Activated naive CD8-positive, alpha-beta T cell treated with anti-CD3 and anti-CD28 coated beads for 36 hours (primary cell): Measurements from ENCODE around the gene RFESD. TPM values are rescaled to one million over a fixed set of nuclear protein-coding genes. Genes with fewer than 3 reads are reported as not detected.

ENCODE experiments used
- DNase-seq: peaks from one replicate; pipeline ENCODE4 v3.0.0; 2021
- H3K27ac Mint-ChIP-seq: one replicate; pipeline ENCODE4 v1.8.0; 2022; ENCODE audit warnings: mild to moderate bottlenecking, moderate library complexity, mixed read lengths
- H3K27me3 Mint-ChIP-seq: one replicate; pipeline ENCODE4 v1.8.0; 2022; ENCODE audit warnings: mild to moderate bottlenecking, mixed read lengths
- H3K36me3 Mint-ChIP-seq: one replicate; pipeline ENCODE4 v1.8.0; 2021; ENCODE audit warnings: mild to moderate bottlenecking, mixed read lengths
- H3K4me1 Mint-ChIP-seq: one replicate; pipeline ENCODE4 v1.8.0; 2021; ENCODE audit warnings: mixed read lengths
- H3K4me3 Mint-ChIP-seq: one replicate; pipeline ENCODE4 v1.8.0; 2022; ENCODE audit warnings: mild to moderate bottlenecking, moderate library complexity, mixed read lengths
- H3K9me3 Mint-ChIP-seq: one replicate; pipeline ENCODE4 v1.8.0; 2022; ENCODE audit warnings: mixed read lengths
- total RNA-seq, 2 experiments: library from RNA; stranded (reverse); gene quantifications; one replicate each; pipeline ENCODE4 v1.2.3, GENCODE V29; 2021

RFESD gene
- total RNA-seq, 2 experiments from 2014 or later = 6.1 to 6.2 TPM

- Mint-ChIP-seq H3K27me3 (no peaks in the 10 kb centered on the region), H3K27ac (no peak overlapping the region), H3K4me3 (no peak overlapping the region), H3K36me3 (peaks cover 2% of the 10 kb centered on the region), H3K9me3 (no peaks in the 10 kb centered on the region), H3K4me1 (no peaks in the 10 kb centered on the region)
- no peak for DNase-seq
Observed at GRCh38 chr5:95667678-95668077, 21.1 kb downstream of the RFESD start.

GRCh38 chr5:95668216-95668615 lies 21.6 kb downstream of the RFESD start:
- peaks cover 2% of the 10 kb centered on the region for H3K36me3 Mint-ChIP-seq

GRCh38 chr5:95668728-95669127 lies 22.2 kb downstream of the RFESD start:
- H3K36me3 Mint-ChIP-seq = peaks cover 2% of the 10 kb centered on the region
- no peaks in the 10 kb centered on the region for H3K9me3 Mint-ChIP-seq
- H3K4me3 Mint-ChIP-seq = no peak overlapping the region
- no peaks in the 10 kb centered on the region for H3K4me1 Mint-ChIP-seq
- no peaks in the 10 kb centered on the region for H3K27me3 Mint-ChIP-seq
- H3K27ac Mint-ChIP-seq = no peak overlapping the region
- no peak for DNase-seq

More at GRCh38 chr5:95668216-95668615, 21.6 kb downstream of the RFESD start:
- H3K9me3 Mint-ChIP-seq = no peaks in the 10 kb centered on the region
- no peak for DNase-seq
- no peak overlapping the region for H3K4me3 Mint-ChIP-seq
- H3K27me3 Mint-ChIP-seq = no peaks in the 10 kb centered on the region
- no peaks in the 10 kb centered on the region for H3K4me1 Mint-ChIP-seq
- H3K27ac Mint-ChIP-seq = no peak overlapping the region

GRCh38 chr5:95669540-95669939 lies 23.0 kb downstream of the RFESD start:
- no peak for DNase-seq
- Mint-ChIP-seq H3K4me1 (no peaks in the 10 kb centered on the region), H3K4me3 (no peak overlapping the region), H3K27me3 (no peaks in the 10 kb centered on the region), H3K9me3 (no peaks in the 10 kb centered on the region), H3K27ac (no peak overlapping the region), H3K36me3 (peaks cover 2% of the 10 kb centered on the region)

- no peak overlapping the region for H3K27ac Mint-ChIP-seq
- H3K36me3 Mint-ChIP-seq = peaks cover 2% of the 10 kb centered on the region
- DNase-seq = no peak
- H3K4me1 Mint-ChIP-seq = no peaks in the 10 kb centered on the region
- no peaks in the 10 kb centered on the region for H3K27me3 Mint-ChIP-seq
- no peak overlapping the region for H3K4me3 Mint-ChIP-seq
- no peaks in the 10 kb centered on the region for H3K9me3 Mint-ChIP-seq
Observed at GRCh38 chr5:95669985-95670384, 23.4 kb downstream of the RFESD start.

GRCh38 chr5:95670568-95670967 lies 24.0 kb downstream of the RFESD start:
- Mint-ChIP-seq H3K4me1 (no peaks in the 10 kb centered on the region), H3K27me3 (no peaks in the 10 kb centered on the region), H3K9me3 (no peaks in the 10 kb centered on the region), H3K27ac (no peak overlapping the region), H3K36me3 (peaks cover 2% of the 10 kb centered on the region), H3K4me3 (no peak overlapping the region)
- DNase-seq = no peak

- H3K4me1 Mint-ChIP-seq = no peaks in the 10 kb centered on the region
- H3K36me3 Mint-ChIP-seq = peaks cover 2% of the 10 kb centered on the region
- H3K27ac Mint-ChIP-seq = no peak overlapping the region
- H3K27me3 Mint-ChIP-seq = no peaks in the 10 kb centered on the region
- DNase-seq = no peak
- H3K4me3 Mint-ChIP-seq = no peak overlapping the region
- H3K9me3 Mint-ChIP-seq = no peaks in the 10 kb centered on the region
Observed at GRCh38 chr5:95671826-95672225, 25.2 kb downstream of the RFESD start.

- Mint-ChIP-seq H3K27ac (no peak overlapping the region), H3K4me1 (no peaks in the 10 kb centered on the region), H3K4me3 (no peak overlapping the region)
Observed at GRCh38 chr5:95672641-95673040, 26.1 kb downstream of the RFESD start.

GRCh38 chr5:95673081-95673480 lies 26.5 kb downstream of the RFESD start:
- Mint-ChIP-seq H3K27me3 (no peaks in the 10 kb centered on the region), H3K4me3 (no peak overlapping the region), H3K27ac (no peak overlapping the region), H3K36me3 (peaks cover 2% of the 10 kb centered on the region), H3K4me1 (no peaks in the 10 kb centered on the region), H3K9me3 (no peaks in the 10 kb centered on the region)
- no peak for DNase-seq

More at GRCh38 chr5:95672641-95673040, 26.1 kb downstream of the RFESD start:
- H3K36me3 Mint-ChIP-seq = peaks cover 2% of the 10 kb centered on the region
- DNase-seq = no peak
- no peaks in the 10 kb centered on the region for H3K9me3 Mint-ChIP-seq
- no peaks in the 10 kb centered on the region for H3K27me3 Mint-ChIP-seq

GRCh38 chr5:95682891-95683290 lies 36.3 kb downstream of the RFESD start, which contains the start of gene SPATA9:
Gene SPATA9, minus strand, starts transcription at chr5:95682991. Its CDS starts 137 bp downstream, at chr5:95682854.
- no peak within 1 kb of the TSS for H3K27ac Mint-ChIP-seq

GRCh38 chr5:95684361-95684760 lies 37.8 kb downstream of the RFESD start:
- H3K36me3 Mint-ChIP-seq = no peaks in the 10 kb centered on the region
- H3K27me3 Mint-ChIP-seq = peaks cover 14% of the 10 kb centered on the region
- no peaks in the 10 kb centered on the region for H3K4me1 Mint-ChIP-seq
- no peak for DNase-seq
- H3K9me3 Mint-ChIP-seq = no peaks in the 10 kb centered on the region
- H3K4me3 Mint-ChIP-seq = no peak overlapping the region
- H3K27ac Mint-ChIP-seq = no peak overlapping the region

More at GRCh38 chr5:95682891-95683290, 36.3 kb downstream of the RFESD start, which contains the start of gene SPATA9:
- Mint-ChIP-seq H3K9me3 (no peaks in the 10 kb centered on the region), H3K4me3 (no peak within 1 kb of the TSS), H3K4me1 (no peaks in the 10 kb centered on the region), H3K36me3 (no peaks in the 10 kb centered on the region), H3K27me3 (peaks cover 14% of the 10 kb centered on the region)
- DNase-seq = no peak

GRCh38 chr5:95686651-95687050 lies 40.1 kb downstream of the RFESD start:
- Mint-ChIP-seq H3K9me3 (no peaks in the 10 kb centered on the region), H3K36me3 (no peaks in the 10 kb centered on the region), H3K27me3 (peaks cover 11% of the 10 kb centered on the region), H3K4me3 (no peak overlapping the region), H3K27ac (no peak overlapping the region), H3K4me1 (no peaks in the 10 kb centered on the region)
- no peak for DNase-seq

GRCh38 chr5:95689680-95690079 lies 43.1 kb downstream of the RFESD start:
- no peak overlapping the region for H3K4me3 Mint-ChIP-seq
- H3K9me3 Mint-ChIP-seq = no peaks in the 10 kb centered on the region
- DNase-seq = no peak
- no peak overlapping the region for H3K27ac Mint-ChIP-seq
- H3K4me1 Mint-ChIP-seq = no peaks in the 10 kb centered on the region
- peaks cover 4% of the 10 kb centered on the region for H3K27me3 Mint-ChIP-seq
- H3K36me3 Mint-ChIP-seq = no peaks in the 10 kb centered on the region

- H3K4me3 Mint-ChIP-seq = no peak overlapping the region
- H3K27ac Mint-ChIP-seq = no peak overlapping the region
- H3K27me3 Mint-ChIP-seq = peaks cover under 1% of the 10 kb centered on the region
- no peaks in the 10 kb centered on the region for H3K4me1 Mint-ChIP-seq
- H3K9me3 Mint-ChIP-seq = no peaks in the 10 kb centered on the region
- DNase-seq = no peak
- no peaks in the 10 kb centered on the region for H3K36me3 Mint-ChIP-seq
Observed at GRCh38 chr5:95690333-95690732, 43.8 kb downstream of the RFESD start.

- Mint-ChIP-seq H3K9me3 (no peaks in the 10 kb centered on the region), H3K4me3 (no peak overlapping the region), H3K27ac (no peak overlapping the region), H3K27me3 (peaks cover 26% of the 10 kb centered on the region), H3K36me3 (no peaks in the 10 kb centered on the region), H3K4me1 (no peaks in the 10 kb centered on the region)
- no peak for DNase-seq
Observed at GRCh38 chr5:95697781-95698681, 51.5 kb downstream of the RFESD start.

- no peaks in the 10 kb centered on the region for H3K36me3 Mint-ChIP-seq
- peaks cover 26% of the 10 kb centered on the region for H3K27me3 Mint-ChIP-seq
- no peaks in the 10 kb centered on the region for H3K4me1 Mint-ChIP-seq
- H3K4me3 Mint-ChIP-seq = no peak overlapping the region
- no peak for DNase-seq
- no peaks in the 10 kb centered on the region for H3K9me3 Mint-ChIP-seq
- H3K27ac Mint-ChIP-seq = no peak overlapping the region
Observed at GRCh38 chr5:95699337-95699736, 52.8 kb downstream of the RFESD start.
